GM12878 (cell line): Measurements from ENCODE around the gene BRICD5. TPM values are rescaled to one million over a fixed set of nuclear protein-coding genes. Genes with fewer than 3 reads are reported as not detected.

Experiments
- ATAC-seq: fragments of 200-7000 bp; cut with Tn5 transposase; 3 replicates; pipeline ENCODE4 v1.9.1; 2020; ENCODE audit warnings: mild to moderate bottlenecking, moderate library complexity
- BruUV-seq: library from RNA; stranded (reverse); fragments of 400-500 nt; replicated peaks from 2 replicates; lab custom pipeline; 2021; lab: Mats Ljungman, UMichigan
- CTCF ChIA-PET: fragments of 300-600 bp; sonication (Branson Sonifier 250); formaldehyde crosslinking; extraction: SDS; loops from one replicate; lab custom pipeline; 2021; ENCODE audit warnings: inconsistent platforms; lab: Yijun Ruan, JAX
- POLR2A ChIA-PET: fragments of 350-600 bp; formaldehyde crosslinking; extraction: SDS; loops from one replicate; lab custom pipeline; 2021; ENCODE audit warnings: inconsistent platforms; lab: Charles Lee
- RAD21 ChIA-PET: fragments of 300-600 bp; sonication (Branson Sonifier 250); formaldehyde crosslinking; loops from one replicate; lab custom pipeline; 2023; ENCODE audit warnings: antibody characterized with exemption; ENCODE audit not compliant: unreplicated experiment; lab: Charles Lee
- SMC1A ChIA-PET: fragments of 300-600 bp; sonication (Branson Sonifier 250); formaldehyde crosslinking; loops from one replicate; lab custom pipeline; 2023; ENCODE audit not compliant: unreplicated experiment, uncharacterized antibody; lab: Charles Lee
- DNase-seq: peaks from one replicate; pipeline ENCODE4 v3.0.0-alpha.2; 2011; ENCODE audit warnings: low read depth, low spot score
- FAIRE-seq: peaks from 3 replicates; lab custom pipeline; 2011; peaks lifted over from hg19 to GRCh38; lab: Jason Lieb, UNC
- H2AFZ ChIP-seq: 2 replicates; pipeline ENCODE4 v1.6.0; 2011; ENCODE audit warnings: low read depth, low read length, control low read depth; ENCODE audit not compliant: control insufficient read depth
- H3K27ac ChIP-seq: 2 replicates; pipeline ENCODE4 v1.5.1; 2011; ENCODE audit warnings: control low read depth; ENCODE audit not compliant: control insufficient read depth, insufficient read depth
- H3K27me3 ChIP-seq, 2 experiments: replicated peaks in 1 of 2; 2 replicates each; pipeline versions ENCODE4 v1.6.0 to v1.6.1; 2011; ENCODE audit warnings: low read length in 1 of 2; ENCODE audit not compliant: control insufficient read depth in 2 of 2, insufficient read depth in 2 of 2
- H3K36me3 ChIP-seq, 2 experiments: 2 replicates each; pipeline ENCODE4 v1.5.1; 2011; ENCODE audit warnings: low read length in 1 of 2; ENCODE audit not compliant: control insufficient read depth in 2 of 2, insufficient read depth in 2 of 2
- H3K4me1 ChIP-seq: 2 replicates; pipeline ENCODE4 v1.6.1; 2011; ENCODE audit warnings: mild to moderate bottlenecking, low read length, moderate library complexity, mixed read lengths; ENCODE audit not compliant: control insufficient read depth, insufficient read depth
- H3K4me2 ChIP-seq: 2 replicates; pipeline ENCODE4 v1.6.0; 2011; ENCODE audit warnings: control low read depth; ENCODE audit not compliant: control insufficient read depth, insufficient read depth
- H3K4me3 ChIP-seq: fragments of 200-600 bp; sonication (generic); 2 replicates; pipeline ENCODE4 v1.5.1; 2016
- H3K79me2 ChIP-seq: 2 replicates; pipeline ENCODE4 v1.6.0; 2011; ENCODE audit warnings: low read length; ENCODE audit not compliant: control insufficient read depth, insufficient read depth
- H3K9ac ChIP-seq: 2 replicates; pipeline ENCODE4 v1.8.0; 2011; ENCODE audit warnings: low read length, control low read depth, mixed read lengths; ENCODE audit not compliant: control insufficient read depth, insufficient read depth
- H3K9me3 ChIP-seq: replicated peaks from 3 replicates; pipeline ENCODE4 v1.5.1; 2011; ENCODE audit warnings: mild to moderate bottlenecking, low read length; ENCODE audit not compliant: control insufficient read depth, insufficient read depth
- H4K20me1 ChIP-seq: 2 replicates; pipeline ENCODE4 v1.6.0; 2011; ENCODE audit not compliant: control insufficient read depth, insufficient read depth
- CREM ChIP-seq: IDR thresholded peaks from 2 replicates; pipeline ENCODE4 v1.6.1; 2014; ENCODE audit warnings: antibody characterized with exemption, low read depth
- ESRRA ChIP-seq: IDR thresholded peaks from 2 replicates; pipeline ENCODE4 v1.6.1; 2012; ENCODE audit warnings: mild to moderate bottlenecking, low read length, improper control_type of control experiment
- KLF5 ChIP-seq: fragments of 450-650 bp; IDR thresholded peaks from 2 replicates; pipeline ENCODE4 v1.6.1; 2014; ENCODE audit warnings: mild to moderate bottlenecking; ENCODE audit not compliant: partially characterized antibody
- POLR2A ChIP-seq: IDR thresholded peaks from 2 replicates; pipeline ENCODE4 v1.6.1; 2011; ENCODE audit warnings: low read depth, mild to moderate bottlenecking, low read length
- ZNF207 ChIP-seq: fragments of 450-650 bp; IDR thresholded peaks from 2 replicates; pipeline ENCODE4 v1.6.1; 2014; ENCODE audit warnings: antibody characterized with exemption, mild to moderate bottlenecking, borderline replicate concordance
- ZNF217 ChIP-seq: fragments of 450-650 bp; IDR thresholded peaks from 2 replicates; pipeline ENCODE4 v1.6.1; 2017; ENCODE audit warnings: antibody characterized with exemption, mild to moderate bottlenecking
- ZSCAN29 ChIP-seq: fragments of 450-650 bp; IDR thresholded peaks from 2 replicates; pipeline ENCODE4 v1.6.1; 2017; ENCODE audit warnings: mild to moderate bottlenecking, moderate library complexity
- WGBS: methylation state at CpG from one replicate; pipeline ENCODE4 v1.1.6; 2016; ENCODE audit warnings: low lambda C conversion rate; ENCODE audit not compliant: insufficient replicate concordance, insufficient coverage; ENCODE audit errors: missing lambda C conversion rate; 5-methylcytosine and 5-hydroxymethylcytosine counted together
- in situ Hi-C: fragments of 300-500 bp; cut with MboI; formaldehyde crosslinking; loops from 9 replicates; pipeline ENCODE4 v1.14.3; 2018; ENCODE audit warnings: mixed read lengths
- intact Hi-C: fragments of 100-400 bp; cut with micrococcal nuclease; formaldehyde crosslinking; loops from one replicate; pipeline ENCODE4 v1.14.2; 2022; ENCODE audit not compliant: unreplicated experiment
- polyA plus RNA-seq, 11 experiments: library from polyadenylated mRNA; depleted of rRNA in 4 of 11; unstranded in 6 of 11; stranded (reverse) in 5 of 11; fragments of >200 nt; fragmentation: Nextera tagmentation in 4 of 11; fragmentation: Illumina TruSeq in 1 of 11; extraction: Ambion mirVana in 4 of 11; extraction: Trizol in 1 of 11; gene quantifications; 1 replicate in 1 of 11; 2 replicates in 10 of 11; pipeline versions ENCODE4 v1.2.1 to v1.2.3, GENCODE V29; 2011 to 2016; ENCODE audit warnings: inconsistent platforms in 2 of 11, missing spikeins in 2 of 11, low read depth in 1 of 11
- total RNA-seq, 4 experiments: library from RNA; depleted of rRNA in 3 of 4; stranded (reverse); fragments of >200 nt in 3 of 4; fragmentation: Illumina TruSeq in 1 of 4; extraction: Trizol in 1 of 4; gene quantifications; 2 replicates each; pipeline versions ENCODE4 v1.2.1 to v1.2.3, GENCODE V29; 2013 to 2021

BRICD5 gene
- total and polyA plus RNA-seq, 10 of the 15 experiments (the other 5 are each of a cell fraction or from before 2014, with no cell fraction given) = 0.58 to 11.6 (median 1.5) TPM; not detected in 1

GRCh38 chr16:2235695-2236336 is 25.2 kb upstream of the BRICD5 start:
- Histone ChIP-seq H3K4me3 (no peak overlapping the region), H4K20me1 (no peaks in the 10 kb centered on the region), H3K9me3 (no peaks in the 10 kb centered on the region), H3K4me1 (no peaks in the 10 kb centered on the region), H2AFZ (no peak overlapping the region), H3K36me3 (peaks cover 0 to 31% of the 10 kb centered on the region in 2 experiments; a peak in 3 of 4 replicates), H3K27ac (no peak overlapping the region), H3K4me2 (no peak overlapping the region), H3K79me2 (no peaks in the 10 kb centered on the region), H3K9ac (no peak overlapping the region), H3K27me3 (no peaks in the 10 kb centered on the region)
- RAD21 ChIA-PET = no interaction called here
- ATAC-seq (no peak), FAIRE-seq (no peak), DNase-seq (no peak)
- CTCF ChIA-PET = no interaction called here
- BruUV-seq = no TSS peak
- TF ChIP-seq ZNF217 = no peak
- TF ChIP-seq POLR2A = 0 out of 2 replicates have a peak, but pooled peaks have one; percentile 2
- POLR2A ChIA-PET = no interaction called here
- SMC1A ChIA-PET = no interaction called here
- in situ Hi-C loops = no loop called here
- WGBS = 92% methylated on average over 16 of the region's 19 CpGs
- intact Hi-C loops = no loop called here

GRCh38 chr16:2235234-2235651 is 24.6 kb upstream of the BRICD5 start:
- H3K4me2 ChIP-seq = no peak overlapping the region
- H4K20me1 ChIP-seq = no peaks in the 10 kb centered on the region
- no peaks in the 10 kb centered on the region for H3K79me2 ChIP-seq
- in situ Hi-C loops = no loop called here
- no peak overlapping the region for H2AFZ ChIP-seq
- no peak overlapping the region for H3K4me3 ChIP-seq
- H3K4me1 ChIP-seq = no peaks in the 10 kb centered on the region
- CTCF ChIA-PET = no interaction called here
- POLR2A ChIA-PET = no interaction called here
- peaks cover 0 to 33% of the 10 kb centered on the region in 2 experiments; a peak in 3 of 4 replicates for H3K36me3 ChIP-seq
- no peak overlapping the region for H3K27ac ChIP-seq
- FAIRE-seq = no peak
- RAD21 ChIA-PET = no interaction called here
- ATAC-seq = no peak
- TF ChIP-seq KLF5 (no peak), ZNF207 (no peak), ZSCAN29 (no peak), POLR2A (peak; percentile 10; the same call in 1 of the 2 replicates), CREM (no peak), ESRRA (no peak)
- intact Hi-C loops = no loop called here
- BruUV-seq = no TSS peak
- H3K27me3 ChIP-seq = no peaks in the 10 kb centered on the region
- no peaks in the 10 kb centered on the region for H3K9me3 ChIP-seq
- WGBS = 97% methylated on average over 26 of the region's 28 CpGs
- H3K9ac ChIP-seq = no peak overlapping the region
- SMC1A ChIA-PET = no interaction called here
- DNase-seq = no peak
